SK-N-SH treated with all-trans-retinoic acid at 6 μM for 48 hours (cell line): ENCODE results near the gene SRRM3.
"Not testable (repeated sequence)": the region's sequence is repeated elsewhere in the genome, so short reads cannot be mapped to it uniquely, and the experiment has no call there.

Source experiments
- ATAC-seq: fragments of 200-7000 bp; cut with Tn5 transposase; 3 replicates; pipeline ENCODE4 v1.9.1; 2020; ENCODE audit warnings: mild to moderate bottlenecking, moderate library complexity
- BACH2 ChIP-seq: fragments of 250-450 bp; sonication (Bioruptor Pico); IDR thresholded peaks from 2 replicates; pipeline ENCODE4 v1.9.0; 2021; ENCODE audit warnings: mild to moderate bottlenecking, borderline replicate concordance
- CREB5 ChIP-seq: fragments of 250-450 bp; sonication (Bioruptor Pico); IDR thresholded peaks from 2 replicates; pipeline ENCODE4 v1.5.1; 2020; ENCODE audit warnings: low read depth, mild to moderate bottlenecking, moderate library complexity
- CSDC2 ChIP-seq: fragments of 250-450 bp; sonication (Bioruptor Pico); IDR thresholded peaks from 2 replicates; pipeline ENCODE4 v1.5.0; 2020; ENCODE audit warnings: mild to moderate bottlenecking, moderate library complexity
- CSRNP3 ChIP-seq: fragments of 250-450 bp; sonication (Bioruptor Pico); IDR thresholded peaks from 2 replicates; pipeline ENCODE4 v1.5.1; 2021; ENCODE audit warnings: mild to moderate bottlenecking, moderate library complexity
- ESRRG ChIP-seq: fragments of 250-450 bp; sonication (Bioruptor Pico); IDR thresholded peaks from 2 replicates; pipeline ENCODE4 v1.6.1; 2021; ENCODE audit warnings: mild to moderate bottlenecking
- GLIS3 ChIP-seq: fragments of 250-450 bp; sonication (Bioruptor Pico); IDR thresholded peaks from 2 replicates; pipeline ENCODE4 v1.5.0; 2020; ENCODE audit warnings: mild to moderate bottlenecking, moderate library complexity
- OSR1 ChIP-seq: fragments of 250-450 bp; sonication (Bioruptor Pico); IDR thresholded peaks from 2 replicates; pipeline ENCODE4 v1.8.0; 2022; ENCODE audit warnings: moderate library complexity, mild to moderate bottlenecking, inconsistent platforms
- POU6F1 ChIP-seq: fragments of 250-450 bp; sonication (Bioruptor Pico); IDR thresholded peaks from 2 replicates; pipeline ENCODE4 v1.8.0; 2021; ENCODE audit warnings: low read depth, mild to moderate bottlenecking, moderate library complexity, borderline replicate concordance
- RARB ChIP-seq: fragments of 250-450 bp; sonication (Bioruptor Pico); IDR thresholded peaks from 2 replicates; pipeline ENCODE4 v1.8.0; 2021; ENCODE audit warnings: mild to moderate bottlenecking, moderate library complexity
- SNAI2 ChIP-seq: fragments of 250-450 bp; sonication (Bioruptor Pico); IDR thresholded peaks from 2 replicates; pipeline ENCODE4 v1.5.0; 2020; ENCODE audit warnings: mild to moderate bottlenecking, moderate library complexity
- TCF4 ChIP-seq: fragments of 250-450 bp; sonication (Bioruptor Pico); IDR thresholded peaks from 2 replicates; pipeline ENCODE4 v1.8.0; 2021; ENCODE audit warnings: mild to moderate bottlenecking, moderate library complexity, borderline replicate concordance
- TOX ChIP-seq: fragments of 250-450 bp; sonication (Bioruptor Pico); IDR thresholded peaks from 2 replicates; pipeline ENCODE4 v1.8.0; 2021; ENCODE audit warnings: mild to moderate bottlenecking, moderate library complexity, borderline replicate concordance
- TSHZ2 ChIP-seq: fragments of 250-450 bp; sonication (Bioruptor Pico); IDR thresholded peaks from 2 replicates; pipeline ENCODE4 v1.5.0; 2020; ENCODE audit warnings: mild to moderate bottlenecking, moderate library complexity
- ZC3H10 ChIP-seq: fragments of 250-450 bp; sonication (Bioruptor Pico); IDR thresholded peaks from 2 replicates; pipeline ENCODE4 v1.5.1; 2021; ENCODE audit warnings: mild to moderate bottlenecking, moderate library complexity
- ZFP3 ChIP-seq: fragments of 250-450 bp; sonication (Bioruptor Pico); IDR thresholded peaks from 2 replicates; pipeline ENCODE4 v1.5.0; 2020; ENCODE audit warnings: mild to moderate bottlenecking, moderate library complexity
- ZFP30 ChIP-seq: fragments of 450-650 bp; formaldehyde crosslinking; IDR thresholded peaks from 2 replicates; pipeline ENCODE4 v1.5.0; 2022; ENCODE audit warnings: mild to moderate bottlenecking, moderate library complexity
- ZNF70 ChIP-seq: fragments of 450-650 bp; formaldehyde crosslinking; IDR thresholded peaks from 2 replicates; pipeline ENCODE4 v1.5.0; 2020; ENCODE audit warnings: mild to moderate bottlenecking, moderate library complexity
- ZNF8 ChIP-seq: fragments of 450-650 bp; formaldehyde crosslinking; IDR thresholded peaks from 2 replicates; pipeline ENCODE4 v1.5.0; 2020; ENCODE audit warnings: mild to moderate bottlenecking, moderate library complexity

Gene SRRM3

GRCh38 chr7:76304888-76305375 lies 103.2 kb downstream of the SRRM3 start:
- TF ChIP-seq ZC3H10 (CRISPR knock-in tag) (no peak), BACH2 (CRISPR knock-in tag) (no peak), OSR1 (CRISPR knock-in tag) (no peak), ZFP3 (CRISPR knock-in tag) (no peak), TSHZ2 (CRISPR knock-in tag) (no peak), GLIS3 (CRISPR knock-in tag) (no peak), CSDC2 (CRISPR knock-in tag) (no peak), ESRRG (CRISPR knock-in tag) (no peak), ZFP30 (CRISPR knock-in tag) (no peak), TOX (CRISPR knock-in tag) (no peak), POU6F1 (no peak), RARB (CRISPR knock-in tag) (no peak), SNAI2 (no peak), CSRNP3 (no peak), TCF4 (CRISPR knock-in tag) (no peak), ZNF70 (no peak)
- ATAC-seq = no peak

- not testable (repeated sequence) for ATAC-seq
Observed at GRCh38 chr7:76308874-76309273, 107.2 kb downstream of the SRRM3 start.

- not testable (repeated sequence) for ATAC-seq
Observed at GRCh38 chr7:76309341-76310101, 107.8 kb downstream of the SRRM3 start.

- ATAC-seq = peak; percentile 31
Observed at GRCh38 chr7:76310102-76310957, 108.6 kb downstream of the SRRM3 start.

GRCh38 chr7:76311838-76312237 lies 110.1 kb downstream of the SRRM3 start:
- not testable (repeated sequence) for ATAC-seq

More at GRCh38 chr7:76310102-76310957, 108.6 kb downstream of the SRRM3 start:
- TF ChIP-seq ZNF8 (CRISPR knock-in tag) (no peak), CSDC2 (CRISPR knock-in tag) (no peak), ZFP3 (CRISPR knock-in tag) (no peak), CREB5 (CRISPR knock-in tag) (no peak), ZFP30 (CRISPR knock-in tag) (no peak), ESRRG (CRISPR knock-in tag) (no peak), TCF4 (CRISPR knock-in tag) (peak; percentile 56; the same call in 1 of the 2 replicates), ZNF70 (no peak), POU6F1 (no peak)
